ENCODE results near the gene S1PR3.
"Not testable (repeated sequence)": the region's sequence is repeated elsewhere in the genome, so short reads cannot be mapped to it uniquely, and the experiment has no call there.

S1PR3 gene

GRCh38 chr9:88991066-88992034 is at the start of gene S1PR3:
TSS of gene S1PR3 (plus strand) at chr9:88991468. CDS start at chr9:89001201, 9,733 bp downstream.
- DNase-seq: peak; percentile 16

- not testable (repeated sequence) for DNase-seq
Measured at GRCh38 chr9:88941586-88941985, 49.7 kb upstream of the S1PR3 start.

GRCh38 chr9:88942411-88942810 is 48.9 kb upstream of the S1PR3 start:
- no peak for DNase-seq

- no peak for DNase-seq
Measured at GRCh38 chr9:88945636-88946333, 45.5 kb upstream of the S1PR3 start.

GRCh38 chr9:88947581-88948573 is 43.4 kb upstream of the S1PR3 start:
- DNase-seq: no peak

- DNase-seq: peak; percentile 75
Measured at GRCh38 chr9:88949425-88949824, 41.8 kb upstream of the S1PR3 start.

- DNase-seq: no peak
Measured at GRCh38 chr9:88949961-88950340, 41.3 kb upstream of the S1PR3 start.

GRCh38 chr9:88950341-88951154 is 40.7 kb upstream of the S1PR3 start:
- DNase-seq: peak; percentile 44

GRCh38 chr9:88951155-88951542 is 40.1 kb upstream of the S1PR3 start:
- no peak for DNase-seq

GRCh38 chr9:88952086-88952615 is 39.1 kb upstream of the S1PR3 start:
- no peak for DNase-seq

- no peak for DNase-seq
Measured at GRCh38 chr9:88952976-88953375, 38.3 kb upstream of the S1PR3 start.

- DNase-seq: no peak
Measured at GRCh38 chr9:88953381-88954029, 37.8 kb upstream of the S1PR3 start.

- no peak for DNase-seq
Measured at GRCh38 chr9:88954066-88954465, 37.2 kb upstream of the S1PR3 start.

- DNase-seq: peak; percentile 38
Measured at GRCh38 chr9:88957526-88957925, 33.7 kb upstream of the S1PR3 start.

- no peak for DNase-seq
Measured at GRCh38 chr9:88959727-88960469, 31.4 kb upstream of the S1PR3 start.

- DNase-seq: no peak
Measured at GRCh38 chr9:88960632-88961031, 30.6 kb upstream of the S1PR3 start.

- no peak for DNase-seq
Measured at GRCh38 chr9:88965473-88965872, 25.8 kb upstream of the S1PR3 start.

GRCh38 chr9:88966894-88967676 is 24.2 kb upstream of the S1PR3 start:
- DNase-seq: no peak

GRCh38 chr9:88968799-88969198 is 22.5 kb upstream of the S1PR3 start:
- no peak for DNase-seq
